LNCAP (cell line): Measurements from ENCODE around the gene SIM2.

ENCODE experiments used
- CTCF ChIP-seq: fragments of 450-650 bp; IDR thresholded peaks from 2 replicates; pipeline ENCODE4 v1.5.1; 2017; ENCODE audit warnings: mild to moderate bottlenecking

Gene SIM2

GRCh38 chr21:36725793-36726386 lies 27.0 kb downstream of the SIM2 start:
- TF ChIP-seq CTCF = no peak

GRCh38 chr21:36727866-36728265 lies 29.0 kb downstream of the SIM2 start:
- TF ChIP-seq CTCF = no peak

- no peak for TF ChIP-seq CTCF
Measured at GRCh38 chr21:36728371-36729111, 29.6 kb downstream of the SIM2 start.

- no peak for TF ChIP-seq CTCF
Measured at GRCh38 chr21:36729310-36729970, 30.5 kb downstream of the SIM2 start.

- TF ChIP-seq CTCF = no peak
Measured at GRCh38 chr21:36730291-36731281, 31.7 kb downstream of the SIM2 start.

GRCh38 chr21:36732217-36732616 lies 33.3 kb downstream of the SIM2 start:
- TF ChIP-seq CTCF = no peak

GRCh38 chr21:36732761-36733160 lies 33.8 kb downstream of the SIM2 start:
- TF ChIP-seq CTCF = no peak
